Stimulated activated CD8-positive, alpha-beta memory T cell treated with anti-CD3 and anti-CD28 coated beads, Interleukin-7, amount 100 ng/mL, for 1 hour (primary cell): Measurements from ENCODE around the gene MEX3A.
"Not testable (repeated sequence)": the region's sequence is repeated elsewhere in the genome, so short reads cannot be mapped to it uniquely, and the experiment has no call there.

Experiments
- DNase-seq, 2 donors: peaks; one replicate each; pipeline ENCODE4 v3.0.0-alpha.2; 2020; ENCODE audit warnings: low read depth in 2 of 2

MEX3A gene, protein sequence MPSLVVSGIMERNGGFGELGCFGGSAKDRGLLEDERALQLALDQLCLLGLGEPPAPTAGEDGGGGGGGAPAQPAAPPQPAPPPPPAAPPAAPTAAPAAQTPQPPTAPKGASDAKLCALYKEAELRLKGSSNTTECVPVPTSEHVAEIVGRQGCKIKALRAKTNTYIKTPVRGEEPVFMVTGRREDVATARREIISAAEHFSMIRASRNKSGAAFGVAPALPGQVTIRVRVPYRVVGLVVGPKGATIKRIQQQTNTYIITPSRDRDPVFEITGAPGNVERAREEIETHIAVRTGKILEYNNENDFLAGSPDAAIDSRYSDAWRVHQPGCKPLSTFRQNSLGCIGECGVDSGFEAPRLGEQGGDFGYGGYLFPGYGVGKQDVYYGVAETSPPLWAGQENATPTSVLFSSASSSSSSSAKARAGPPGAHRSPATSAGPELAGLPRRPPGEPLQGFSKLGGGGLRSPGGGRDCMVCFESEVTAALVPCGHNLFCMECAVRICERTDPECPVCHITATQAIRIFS

DNA sequence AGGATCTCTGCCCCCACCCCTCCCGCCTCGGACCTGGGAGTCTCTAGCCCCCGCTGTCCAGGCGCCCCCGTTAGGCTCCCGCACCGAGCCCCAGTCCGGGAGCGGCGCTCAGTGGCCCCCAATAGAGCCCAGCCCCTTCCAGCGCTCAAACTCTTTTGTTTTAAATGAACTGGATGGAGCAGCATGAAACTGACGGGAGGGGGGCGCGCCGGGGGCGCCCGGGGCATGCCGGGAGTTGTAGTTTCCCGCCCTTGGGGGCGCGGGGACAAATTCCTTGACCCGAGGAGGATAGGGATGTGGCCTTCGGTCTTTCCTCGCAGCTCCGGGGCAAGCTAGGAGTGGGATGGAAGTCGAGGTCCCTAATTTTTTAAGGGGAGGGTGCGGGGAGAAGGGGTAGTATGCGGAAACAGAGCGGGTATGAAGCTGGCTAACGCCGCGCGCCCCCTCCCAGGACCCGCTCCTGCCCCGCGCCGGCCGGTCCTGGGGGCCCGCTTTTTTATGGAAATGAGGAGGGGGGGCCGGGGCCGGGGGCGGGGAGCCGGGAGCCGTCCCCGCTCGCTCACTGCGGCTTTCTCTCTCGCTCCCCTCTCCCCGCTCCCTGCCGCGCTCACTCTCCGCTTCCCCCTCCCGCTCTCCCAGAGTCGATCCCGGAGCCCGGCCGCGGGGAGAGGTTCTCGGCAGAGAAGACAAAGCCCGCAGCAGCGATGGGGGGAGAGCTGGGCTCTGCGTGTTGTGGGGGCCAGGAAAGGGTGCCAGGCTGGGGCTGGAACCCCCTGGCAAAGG, at the start of gene MEX3A:
MEX3A (minus strand) TSS at position 157 of the 783 bp plus-strand sequence. CDS start 467 bp downstream, outside the sequence.
- DNase-seq, result peak in 1 of 2 donors; percentile 37

DNA sequence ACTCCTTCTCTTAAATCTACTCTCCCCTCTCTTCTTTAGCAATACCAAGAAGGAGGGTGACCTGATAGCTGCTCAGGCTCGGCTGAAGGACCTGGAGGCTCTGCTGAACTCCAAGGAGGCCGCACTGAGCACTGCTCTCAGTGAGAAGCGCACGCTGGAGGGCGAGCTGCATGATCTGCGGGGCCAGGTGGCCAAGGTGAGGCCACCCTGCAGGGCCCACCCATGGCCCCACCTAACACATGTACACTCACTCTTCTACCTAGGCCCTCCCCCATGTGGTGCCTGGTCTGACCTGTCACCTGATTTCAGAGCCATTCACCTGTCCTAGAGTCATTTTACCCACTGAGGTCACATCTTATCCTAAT, 48.3 kb upstream of the MEX3A start:
- no peak for DNase-seq

DNA sequence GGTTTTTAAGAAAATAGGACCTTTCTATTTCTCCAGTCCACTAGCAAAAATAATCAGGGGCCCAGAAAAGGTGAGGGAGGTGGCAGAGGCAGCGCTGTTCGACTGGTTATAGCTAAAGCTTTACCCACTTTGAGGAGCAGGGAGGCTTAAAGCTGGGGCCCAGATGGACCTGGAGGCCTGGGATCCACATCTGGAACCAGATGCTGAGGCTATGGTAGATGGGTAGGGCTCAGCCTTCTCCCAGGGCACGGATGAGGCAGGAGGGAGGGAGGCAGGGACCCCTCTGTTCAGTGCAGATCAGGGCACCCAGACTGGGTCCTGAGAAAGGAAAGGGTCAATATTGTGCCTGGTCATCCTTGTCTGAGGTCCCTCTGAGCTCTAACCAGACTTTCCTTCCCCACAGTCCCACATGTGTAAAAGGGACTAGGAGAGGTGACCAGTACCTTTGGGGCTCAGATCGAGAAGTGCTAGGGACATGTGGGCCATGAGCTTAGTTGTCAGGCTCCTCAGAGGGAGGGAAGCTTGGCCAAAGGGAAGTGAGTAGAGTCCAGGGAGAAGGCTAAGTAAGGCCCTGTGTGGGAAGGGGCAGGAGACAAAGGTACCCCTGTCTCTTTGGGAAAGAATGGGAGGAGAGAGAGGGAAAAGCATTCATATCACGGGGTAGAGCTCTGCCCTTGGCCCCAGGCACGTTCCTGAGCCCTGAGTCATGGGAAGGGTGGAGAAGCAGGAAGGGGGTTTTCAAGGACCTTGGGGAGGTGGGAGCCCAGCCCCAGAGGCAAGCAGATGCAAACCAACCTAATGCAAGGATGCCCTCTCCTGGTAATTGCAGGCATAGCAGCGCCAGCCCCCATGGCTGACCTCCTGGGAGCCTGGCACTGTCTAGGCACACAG, 47.7 kb upstream of the MEX3A start:
- DNase-seq, result peak; percentile 55 to 72

DNA sequence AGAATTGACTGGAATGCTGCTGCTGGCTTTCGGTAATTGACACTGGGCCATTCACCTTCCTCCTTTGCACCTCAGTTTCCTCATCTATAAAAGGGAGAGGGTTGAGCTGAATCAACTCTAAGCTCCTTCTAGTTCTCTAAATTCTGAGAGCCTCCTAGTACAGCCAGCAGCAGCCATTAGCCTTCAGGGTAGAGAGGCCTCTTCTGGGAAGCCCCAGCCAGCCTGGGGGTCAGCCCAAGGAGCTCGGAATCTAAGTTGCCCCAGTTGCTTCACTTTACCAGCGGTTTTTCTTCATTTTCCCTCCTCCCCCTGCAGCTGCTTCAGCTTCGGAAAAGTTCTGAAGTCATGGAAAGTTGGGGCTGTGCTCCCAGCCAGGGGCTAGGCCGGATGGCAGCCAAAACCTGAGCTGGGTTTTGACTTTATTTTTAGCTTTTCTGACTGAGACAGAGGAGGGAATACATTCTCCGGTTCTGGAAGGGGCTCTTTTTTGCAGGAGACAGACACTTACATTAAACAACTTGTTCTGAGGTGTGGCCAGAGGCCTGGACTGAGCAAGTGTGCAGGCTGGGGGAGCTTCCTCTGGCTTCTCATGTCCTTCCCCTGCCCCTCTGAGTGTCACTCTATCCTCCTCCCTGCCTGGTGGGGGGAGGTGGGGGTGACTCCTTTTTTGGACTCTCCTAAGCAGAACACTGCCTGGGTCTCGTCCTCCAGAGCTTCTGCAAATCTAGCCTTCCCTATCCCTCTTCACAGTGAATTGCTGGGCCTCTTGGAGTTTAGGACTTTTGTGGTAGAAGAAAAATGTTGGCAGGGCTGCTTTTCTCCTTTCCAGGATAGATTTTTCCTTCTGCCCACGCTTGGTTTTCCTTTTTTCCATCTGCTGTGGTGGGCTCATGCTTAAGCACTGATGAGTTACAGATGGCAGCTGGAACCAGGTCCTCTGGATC, 46.7 kb upstream of the MEX3A start:
- no peak for DNase-seq

DNA sequence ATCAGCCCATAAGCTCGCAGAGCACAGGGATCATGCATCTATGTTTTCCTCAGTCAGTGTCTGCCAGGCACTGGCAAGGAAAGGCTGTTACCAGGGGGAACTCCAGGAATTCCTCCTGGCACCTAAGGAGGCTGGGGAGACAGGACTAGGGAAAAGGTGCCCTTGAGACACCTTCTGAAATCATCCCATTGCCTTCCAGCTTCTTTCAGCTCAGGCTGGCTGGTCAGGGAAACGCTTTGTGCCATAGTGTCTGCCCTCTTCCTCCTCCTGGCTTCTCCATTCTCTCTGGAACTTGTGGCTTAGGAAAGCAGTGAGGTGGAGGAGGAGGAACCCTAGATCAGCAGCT, 46.0 kb upstream of the MEX3A start:
- DNase-seq, result no peak

DNA sequence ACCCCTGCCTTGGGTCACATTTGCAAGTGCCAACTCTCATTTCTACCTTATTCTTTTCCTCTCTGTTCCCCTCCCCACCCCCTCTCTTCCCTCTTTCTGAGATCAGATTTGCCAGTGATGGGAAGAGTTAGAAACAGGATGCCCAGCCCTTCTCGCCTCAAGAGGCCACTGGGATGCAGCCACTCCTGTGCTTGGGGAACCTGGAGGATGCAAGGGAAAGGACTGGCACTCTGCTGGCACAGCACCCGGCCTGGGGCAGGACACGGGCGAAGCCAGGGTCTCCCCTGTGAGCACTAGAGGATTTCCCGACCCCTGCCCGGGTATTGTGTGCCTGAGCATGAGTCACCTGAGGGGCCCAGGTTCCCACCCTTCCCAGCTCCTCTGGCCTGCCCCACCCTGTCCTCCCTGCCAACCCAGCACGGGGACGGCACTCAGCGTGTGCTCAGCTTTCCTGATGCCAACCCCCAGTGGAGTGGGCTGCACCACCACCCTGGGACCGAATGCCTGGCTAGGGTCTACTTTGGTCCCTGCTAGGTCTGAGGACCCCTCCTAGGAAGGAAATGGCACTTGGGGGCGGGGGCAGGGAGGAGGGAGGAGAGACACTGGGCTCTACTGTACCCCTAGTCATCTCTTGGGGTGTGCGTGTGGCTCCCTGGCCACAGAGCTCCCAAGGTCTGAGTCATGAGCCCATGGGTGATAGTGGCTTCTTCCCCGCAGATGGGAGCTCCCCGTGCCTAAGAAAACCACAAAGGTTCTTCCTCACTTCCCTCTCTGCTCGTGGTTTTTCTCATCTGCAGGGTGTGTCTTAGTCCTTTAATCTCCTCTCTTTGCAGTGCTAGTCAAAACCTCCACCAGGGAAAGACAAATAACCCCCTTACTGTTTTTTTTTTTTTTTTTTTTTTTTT, 44.6 kb upstream of the MEX3A start:
- DNase-seq, result peak; percentile 55 to 58

DNA sequence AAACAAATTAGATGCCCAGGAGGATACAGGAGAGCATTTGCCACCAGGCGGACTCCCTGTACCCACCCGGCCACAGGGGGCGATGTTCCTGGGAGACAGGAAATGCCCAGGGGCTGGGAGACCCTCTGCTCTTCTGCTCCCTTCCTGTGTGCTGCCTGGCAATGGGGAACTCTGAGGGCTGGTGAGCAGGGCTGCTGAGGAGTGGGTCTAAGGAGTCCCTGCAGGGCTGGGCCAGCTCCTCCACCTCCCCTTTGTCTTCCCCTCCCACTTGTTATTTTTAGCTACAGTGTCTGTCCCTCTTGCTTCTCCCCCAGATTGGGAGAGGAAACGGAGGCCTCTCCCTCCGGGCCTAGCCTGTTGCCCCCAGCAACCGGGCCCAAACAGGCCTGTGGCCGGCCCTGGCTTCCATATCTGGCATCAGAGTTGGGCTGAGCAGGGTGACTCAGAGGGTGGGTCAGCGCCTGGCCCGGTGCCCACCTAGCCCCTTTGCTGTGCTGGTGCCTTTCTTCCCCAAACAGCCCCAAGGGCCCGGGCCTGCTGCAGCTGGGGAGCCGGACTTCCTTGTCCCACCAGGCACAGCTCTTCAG, 43.9 kb upstream of the MEX3A start:
- peak in 1 of 2 donors; percentile 33 for DNase-seq

DNA sequence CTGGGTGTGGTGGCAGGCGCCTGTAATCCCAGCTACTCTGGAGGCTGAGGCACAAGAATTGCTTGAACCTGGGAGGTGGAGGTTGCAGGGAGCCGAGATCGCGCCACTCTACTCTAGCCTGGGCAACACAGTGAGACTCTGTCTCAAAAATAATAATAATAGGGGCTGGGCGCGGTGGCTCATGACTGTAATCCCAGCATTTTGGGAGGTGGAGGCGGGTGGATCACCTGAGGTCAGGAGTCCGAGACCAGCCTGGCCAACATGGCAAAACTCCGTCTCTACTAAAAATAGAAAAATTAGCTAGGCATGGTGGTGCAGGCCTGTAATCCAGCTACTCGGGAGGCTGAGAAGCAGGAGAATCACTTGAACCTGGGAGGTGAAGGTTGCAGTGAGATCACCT, 43.3 kb upstream of the MEX3A start:
- DNase-seq, result not testable (repeated sequence)

DNA sequence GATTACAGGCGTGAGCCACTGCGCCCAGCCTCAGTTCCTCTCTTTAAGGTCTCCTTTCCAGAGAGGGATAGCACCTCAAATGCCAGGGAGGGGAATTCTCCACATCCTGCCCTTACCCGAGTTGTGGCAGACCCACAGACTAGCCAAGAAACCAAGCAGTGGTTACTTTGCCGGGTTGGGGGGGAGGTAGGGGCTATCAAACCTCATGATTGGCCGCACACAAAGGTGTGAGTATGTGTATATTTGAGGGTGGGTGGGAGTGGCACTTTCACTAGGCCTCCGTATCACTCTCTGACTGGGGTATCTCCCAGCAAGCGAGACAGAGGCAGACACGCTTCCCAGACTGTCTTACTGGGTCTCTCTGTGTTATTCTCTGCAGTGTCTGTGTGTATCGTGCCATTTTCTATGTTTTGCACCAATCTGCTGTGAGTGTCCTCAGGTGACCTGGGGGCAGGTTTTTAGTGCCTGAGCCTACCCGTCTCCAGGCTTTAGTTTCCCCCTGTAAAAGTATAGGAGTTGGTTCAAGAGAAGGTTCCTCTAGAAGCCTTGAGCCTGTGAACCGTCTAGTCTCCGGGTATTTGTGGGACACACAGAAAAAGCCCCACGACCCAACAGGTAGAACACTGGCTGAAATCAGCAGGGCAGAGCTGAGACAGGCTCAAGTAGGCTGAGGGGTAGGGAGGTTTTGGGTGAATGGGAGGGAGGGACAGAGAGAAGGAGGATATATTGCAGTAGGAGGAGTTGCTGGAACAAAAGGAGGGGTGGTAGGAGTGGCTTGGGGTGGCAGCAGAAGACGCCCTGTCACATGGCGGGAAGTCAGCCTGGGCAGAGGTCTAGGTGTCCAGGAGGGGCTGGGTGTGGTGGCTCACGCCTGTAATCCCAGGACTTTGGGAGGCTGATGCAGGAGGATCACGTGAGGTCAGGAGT, 42.6 kb upstream of the MEX3A start:
- no peak for DNase-seq

DNA sequence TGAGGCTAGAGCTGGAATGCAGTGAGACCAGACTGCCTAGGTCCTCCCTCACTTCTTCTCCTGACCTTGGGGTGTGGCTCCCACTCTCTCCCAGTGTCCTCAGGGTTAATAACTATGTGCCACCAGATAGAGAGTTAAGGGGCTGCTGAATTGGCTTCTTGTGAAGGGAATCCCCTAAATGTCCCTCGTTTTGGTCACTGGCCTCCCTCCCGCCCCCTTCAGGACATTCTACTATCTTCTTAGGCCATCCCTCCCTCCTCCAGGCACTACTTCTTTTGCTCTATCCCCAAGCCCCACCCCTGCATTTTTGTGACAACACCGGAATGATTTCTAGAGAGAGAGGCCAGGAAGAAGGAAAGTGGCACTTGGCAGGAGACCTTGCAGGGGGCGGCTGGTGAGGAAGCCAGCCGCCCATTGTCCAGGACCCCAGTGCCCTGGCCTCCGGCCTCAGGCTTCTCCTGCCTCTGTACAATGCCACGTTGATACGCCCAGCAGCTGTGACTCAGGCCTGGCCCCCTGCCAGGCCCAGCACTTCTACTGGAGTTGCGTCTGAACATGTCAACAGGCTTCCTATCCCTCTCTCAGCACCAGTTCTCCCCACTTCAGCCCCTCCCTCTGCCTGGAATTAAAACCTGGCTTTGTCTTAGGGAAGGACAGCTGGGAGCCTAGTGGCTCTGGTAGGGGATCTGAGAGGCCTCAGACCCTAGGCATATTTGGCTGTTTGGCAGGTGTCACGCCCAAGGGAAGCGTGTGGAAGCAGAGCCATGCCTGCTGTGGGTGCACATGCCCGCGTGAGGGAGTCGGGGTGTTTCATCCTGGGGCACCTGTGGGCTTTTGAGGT, 41.3 kb upstream of the MEX3A start:
- no peak for DNase-seq

DNA sequence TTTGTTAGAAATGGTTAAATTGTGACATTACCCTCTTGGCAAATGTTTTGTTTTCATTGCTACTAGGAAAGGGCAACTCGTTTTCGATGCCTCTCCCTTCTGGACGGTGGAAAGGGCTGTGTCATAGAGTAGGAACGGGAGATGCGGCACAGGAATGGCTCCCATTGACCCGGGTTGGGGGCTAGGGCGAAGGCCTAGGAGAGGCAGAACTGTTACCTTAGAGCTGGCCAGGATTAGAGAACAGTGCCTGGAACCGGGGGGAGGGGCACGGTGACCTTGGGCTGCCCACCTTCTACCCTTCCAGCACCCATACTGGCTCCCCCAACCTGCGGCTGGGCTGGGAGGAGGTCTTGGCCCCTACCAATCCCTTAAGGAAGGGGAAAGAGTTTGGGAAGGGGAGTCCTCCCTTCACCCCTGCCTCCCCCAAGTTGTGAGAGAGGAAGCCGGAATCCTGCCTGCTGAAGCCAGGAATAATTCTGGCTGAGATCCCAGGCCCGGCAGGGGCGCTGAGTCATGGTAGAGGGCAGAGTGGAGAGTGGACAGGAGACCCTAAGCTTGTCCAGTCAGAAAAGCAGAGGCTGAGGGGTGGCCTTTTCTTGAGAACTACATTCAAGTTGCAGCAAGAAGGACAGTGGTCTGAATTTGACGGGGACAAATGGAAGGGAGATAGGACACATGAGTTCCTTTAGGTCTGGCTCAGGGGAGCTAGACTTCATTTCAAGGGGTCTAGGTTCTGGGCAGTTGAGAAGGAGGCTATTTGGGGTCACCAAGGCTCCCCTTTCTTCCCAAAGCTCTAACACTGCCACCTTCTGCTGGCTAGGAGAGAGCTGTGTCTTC, 40.5 kb upstream of the MEX3A start:
- DNase-seq, result no peak

DNA sequence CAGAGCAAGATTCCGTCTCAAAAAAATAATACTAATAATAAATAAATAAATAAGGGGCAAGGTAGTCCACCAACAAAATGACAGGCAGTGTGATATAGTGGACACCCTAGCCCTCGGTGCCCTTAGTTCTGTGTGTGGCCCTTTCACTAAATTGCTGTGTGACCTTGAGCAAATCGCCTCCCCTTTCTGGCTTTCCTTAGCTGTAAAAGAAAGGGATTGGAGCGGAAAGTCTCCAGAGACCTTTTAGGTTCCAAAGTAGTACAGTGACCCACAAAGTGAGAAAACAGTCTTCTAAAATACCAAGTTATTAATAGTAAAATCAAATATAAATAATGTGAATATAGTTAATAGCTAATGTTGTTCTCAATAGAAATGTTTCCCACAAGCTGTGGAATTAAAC, 39.8 kb upstream of the MEX3A start:
- no peak for DNase-seq

DNA sequence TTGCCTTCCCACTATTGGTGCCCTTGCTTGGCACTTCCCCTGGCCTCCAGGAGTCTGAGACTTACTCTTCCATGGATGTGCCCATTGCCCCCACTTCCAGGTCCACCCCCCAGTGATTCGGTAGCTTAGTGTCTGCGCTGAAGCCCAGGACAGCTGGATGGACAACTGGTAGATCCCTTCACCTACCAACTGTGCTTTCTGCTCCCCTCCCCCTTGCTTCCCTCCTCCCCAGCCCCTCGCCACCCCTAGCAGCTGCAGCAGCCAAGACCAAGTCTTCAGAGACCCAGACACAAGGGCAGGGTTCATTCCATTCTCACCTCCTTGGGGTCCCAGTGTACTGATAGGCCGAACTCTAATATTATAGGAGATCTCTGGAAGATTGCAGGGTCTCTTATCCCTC, 39.2 kb upstream of the MEX3A start:
- DNase-seq, result no peak

DNA sequence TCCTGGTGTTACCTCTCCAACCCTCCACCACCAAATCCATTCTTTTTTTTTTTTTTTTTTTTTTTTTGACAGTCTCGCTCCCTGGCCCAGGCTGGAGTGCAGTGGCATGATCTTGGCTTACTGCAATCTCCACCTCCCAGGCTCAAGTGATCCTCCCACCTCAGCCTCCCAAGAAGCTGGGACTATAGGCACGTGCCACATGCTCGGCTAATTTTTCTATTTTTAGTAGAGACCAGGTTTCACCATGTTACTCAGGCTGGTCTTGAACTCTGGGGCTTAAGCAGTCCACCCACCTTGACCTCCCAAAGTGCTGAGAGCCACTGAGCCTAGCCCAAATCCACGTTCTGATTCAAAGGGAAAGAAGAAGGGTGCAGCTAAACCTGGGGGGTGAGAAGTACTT, 38.7 kb upstream of the MEX3A start:
- DNase-seq, result not testable (repeated sequence)

DNA sequence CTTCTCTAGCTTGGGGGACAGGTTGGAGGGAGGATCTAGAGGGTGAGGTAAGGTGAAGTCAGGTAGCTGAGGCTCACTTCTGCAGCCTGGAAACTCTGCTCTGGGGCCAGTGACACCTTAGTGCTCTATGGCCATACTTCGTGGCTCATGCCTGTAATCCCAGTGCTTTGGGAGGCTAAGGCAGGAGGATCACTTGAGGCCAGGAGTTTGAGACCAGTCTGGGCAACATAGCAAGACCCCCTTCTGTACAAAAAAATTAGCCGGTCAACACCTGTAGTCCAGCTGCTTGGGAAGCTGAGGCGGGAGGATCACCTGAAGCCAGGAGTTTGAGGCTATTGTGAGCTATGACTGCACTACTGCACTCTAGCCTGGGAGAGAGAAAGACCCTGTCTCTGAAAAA, 38.1 kb upstream of the MEX3A start:
- no peak for DNase-seq

DNA sequence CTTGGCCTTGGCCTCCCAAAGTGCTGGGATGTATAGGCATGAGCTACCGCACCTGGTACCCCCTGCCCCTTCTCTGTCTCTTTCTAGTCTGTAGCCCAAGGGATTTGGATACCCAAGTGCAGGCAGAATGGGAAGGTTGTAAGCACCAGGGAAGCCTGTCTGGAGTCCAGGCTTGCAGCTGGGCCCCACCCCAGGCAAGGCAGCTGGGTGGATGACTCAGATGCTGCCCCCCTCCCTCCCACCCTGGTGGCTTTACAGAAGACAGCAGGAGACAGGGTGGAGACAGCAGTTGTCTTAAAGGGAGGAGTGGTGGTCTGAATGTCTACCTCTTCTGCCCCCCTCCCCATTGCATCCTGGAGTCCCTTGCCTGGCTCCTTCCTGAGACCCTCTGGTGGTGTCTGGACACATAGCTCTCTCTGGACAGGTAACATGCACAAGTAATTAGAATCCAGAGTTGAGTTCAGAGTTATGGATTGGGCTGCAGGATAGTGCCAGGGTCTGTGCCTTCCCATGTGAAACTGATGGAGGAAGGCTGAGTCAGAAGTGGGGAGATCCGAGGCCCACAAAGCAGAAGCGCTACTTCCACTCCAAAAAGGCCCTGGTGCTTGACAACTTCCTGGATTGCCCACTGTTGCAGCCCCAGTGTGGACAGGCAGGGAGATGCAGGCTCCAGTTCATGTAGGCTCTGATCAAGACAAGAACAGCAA, 37.4 kb upstream of the MEX3A start:
- no peak for DNase-seq
